Activated CD8-positive, alpha-beta T cell treated with anti-CD3 and anti-CD28 coated beads for 36 hours (primary cell): ENCODE results near the gene SEMA4A. TPM values are rescaled to one million over a fixed set of nuclear protein-coding genes. Genes with fewer than 3 reads are reported as not detected.
"Not testable (repeated sequence)": the region's sequence is repeated elsewhere in the genome, so short reads cannot be mapped to it uniquely, and the experiment has no call there.

Experiments
- ATAC-seq: fragments of 200-7000 bp; cut with Tn5 transposase; one replicate; pipeline ENCODE4 v1.10.0; 2021; ENCODE audit warnings: mild to moderate bottlenecking, moderate library complexity
- CTCF ChIA-PET: fragments of 350-600 bp; sonication (Branson Sonifier 250); formaldehyde crosslinking; loops from one replicate; lab custom pipeline; 2021; ENCODE audit warnings: antibody characterized with exemption; lab: Charles Lee
- POLR2A ChIA-PET: fragments of 350-600 bp; sonication (Branson Sonifier 250); formaldehyde crosslinking; loops from one replicate; lab custom pipeline; 2021; ENCODE audit warnings: antibody characterized with exemption; lab: Charles Lee
- DNase-seq: peaks from one replicate; pipeline ENCODE4 v3.0.0-alpha.2; 2020
- H3K27ac Mint-ChIP-seq: one replicate; pipeline ENCODE4 v1.8.0; 2021; ENCODE audit warnings: mild to moderate bottlenecking, mixed read lengths
- H3K27me3 Mint-ChIP-seq: one replicate; pipeline ENCODE4 v1.8.0; 2021; ENCODE audit warnings: mixed read lengths
- H3K36me3 Mint-ChIP-seq: one replicate; pipeline ENCODE4 v1.8.0; 2021; ENCODE audit warnings: low read depth, mixed read lengths
- H3K4me1 Mint-ChIP-seq: one replicate; pipeline ENCODE4 v1.8.0; 2021; ENCODE audit warnings: low read depth, mixed read lengths
- H3K4me3 Mint-ChIP-seq: one replicate; pipeline ENCODE4 v1.8.0; 2021; ENCODE audit warnings: mild to moderate bottlenecking, moderate library complexity, mixed read lengths
- H3K9me3 Mint-ChIP-seq: one replicate; pipeline ENCODE4 v1.8.0; 2021; ENCODE audit warnings: mixed read lengths
- intact Hi-C: fragments of 100-400 bp; cut with micrococcal nuclease; formaldehyde crosslinking; loops from one replicate; pipeline ENCODE4 v1.10.0; 2022
- total RNA-seq, 2 experiments: library from RNA; stranded (reverse); gene quantifications; one replicate each; pipeline ENCODE4 v1.2.3, GENCODE V29; 2021
- TF ChIP-seq, protein P1 (sequence below): fragments of 200-600 bp; IDR thresholded peaks from one replicate; pipeline ENCODE4 v1.8.0; 2022; ENCODE audit warnings: antibody characterized with exemption, mild to moderate bottlenecking

Gene SEMA4A
- total RNA-seq, 2 experiments from 2014 or later = 23.8 to 24.7 TPM

DNA sequence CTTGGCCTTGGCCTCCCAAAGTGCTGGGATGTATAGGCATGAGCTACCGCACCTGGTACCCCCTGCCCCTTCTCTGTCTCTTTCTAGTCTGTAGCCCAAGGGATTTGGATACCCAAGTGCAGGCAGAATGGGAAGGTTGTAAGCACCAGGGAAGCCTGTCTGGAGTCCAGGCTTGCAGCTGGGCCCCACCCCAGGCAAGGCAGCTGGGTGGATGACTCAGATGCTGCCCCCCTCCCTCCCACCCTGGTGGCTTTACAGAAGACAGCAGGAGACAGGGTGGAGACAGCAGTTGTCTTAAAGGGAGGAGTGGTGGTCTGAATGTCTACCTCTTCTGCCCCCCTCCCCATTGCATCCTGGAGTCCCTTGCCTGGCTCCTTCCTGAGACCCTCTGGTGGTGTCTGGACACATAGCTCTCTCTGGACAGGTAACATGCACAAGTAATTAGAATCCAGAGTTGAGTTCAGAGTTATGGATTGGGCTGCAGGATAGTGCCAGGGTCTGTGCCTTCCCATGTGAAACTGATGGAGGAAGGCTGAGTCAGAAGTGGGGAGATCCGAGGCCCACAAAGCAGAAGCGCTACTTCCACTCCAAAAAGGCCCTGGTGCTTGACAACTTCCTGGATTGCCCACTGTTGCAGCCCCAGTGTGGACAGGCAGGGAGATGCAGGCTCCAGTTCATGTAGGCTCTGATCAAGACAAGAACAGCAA is 33.7 kb upstream of the SEMA4A start:
- POLR2A ChIA-PET = interaction anchor here (0.6 to 10.2 kb wide), 7 partner anchors 9 to 162 kb away, joined by 3 to 94 read pairs (median 4); partner anchors contain the start of gene ARHGEF2
- peaks cover 47% of the 10 kb centered on the region for H3K4me1 Mint-ChIP-seq
- TF ChIP-seq, protein P1, sequence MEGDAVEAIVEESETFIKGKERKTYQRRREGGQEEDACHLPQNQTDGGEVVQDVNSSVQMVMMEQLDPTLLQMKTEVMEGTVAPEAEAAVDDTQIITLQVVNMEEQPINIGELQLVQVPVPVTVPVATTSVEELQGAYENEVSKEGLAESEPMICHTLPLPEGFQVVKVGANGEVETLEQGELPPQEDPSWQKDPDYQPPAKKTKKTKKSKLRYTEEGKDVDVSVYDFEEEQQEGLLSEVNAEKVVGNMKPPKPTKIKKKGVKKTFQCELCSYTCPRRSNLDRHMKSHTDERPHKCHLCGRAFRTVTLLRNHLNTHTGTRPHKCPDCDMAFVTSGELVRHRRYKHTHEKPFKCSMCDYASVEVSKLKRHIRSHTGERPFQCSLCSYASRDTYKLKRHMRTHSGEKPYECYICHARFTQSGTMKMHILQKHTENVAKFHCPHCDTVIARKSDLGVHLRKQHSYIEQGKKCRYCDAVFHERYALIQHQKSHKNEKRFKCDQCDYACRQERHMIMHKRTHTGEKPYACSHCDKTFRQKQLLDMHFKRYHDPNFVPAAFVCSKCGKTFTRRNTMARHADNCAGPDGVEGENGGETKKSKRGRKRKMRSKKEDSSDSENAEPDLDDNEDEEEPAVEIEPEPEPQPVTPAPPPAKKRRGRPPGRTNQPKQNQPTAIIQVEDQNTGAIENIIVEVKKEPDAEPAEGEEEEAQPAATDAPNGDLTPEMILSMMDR = no peak
- peak; percentile 17 for ATAC-seq
- CTCF ChIA-PET = interaction anchor here (1.2 to 14.1 kb wide), 4 partner anchors 9 to 26 kb away, joined by 3 to 164 read pairs (median 54); no protein-coding TSS in a partner anchor
- no peak overlapping the region for H3K4me3 Mint-ChIP-seq
- H3K27me3 Mint-ChIP-seq = peaks cover 1% of the 10 kb centered on the region
- no peak for DNase-seq
- intact Hi-C loops = no loop called here
- no peak overlapping the region for H3K27ac Mint-ChIP-seq
- peaks cover 9% of the 10 kb centered on the region for H3K36me3 Mint-ChIP-seq
- H3K9me3 Mint-ChIP-seq = no peaks in the 10 kb centered on the region

DNA sequence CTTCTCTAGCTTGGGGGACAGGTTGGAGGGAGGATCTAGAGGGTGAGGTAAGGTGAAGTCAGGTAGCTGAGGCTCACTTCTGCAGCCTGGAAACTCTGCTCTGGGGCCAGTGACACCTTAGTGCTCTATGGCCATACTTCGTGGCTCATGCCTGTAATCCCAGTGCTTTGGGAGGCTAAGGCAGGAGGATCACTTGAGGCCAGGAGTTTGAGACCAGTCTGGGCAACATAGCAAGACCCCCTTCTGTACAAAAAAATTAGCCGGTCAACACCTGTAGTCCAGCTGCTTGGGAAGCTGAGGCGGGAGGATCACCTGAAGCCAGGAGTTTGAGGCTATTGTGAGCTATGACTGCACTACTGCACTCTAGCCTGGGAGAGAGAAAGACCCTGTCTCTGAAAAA is 33.1 kb upstream of the SEMA4A start:
- Mint-ChIP-seq H3K4me1 (peaks cover 49% of the 10 kb centered on the region), H3K36me3 (peaks cover 9% of the 10 kb centered on the region), H3K27ac (no peak overlapping the region), H3K9me3 (no peaks in the 10 kb centered on the region), H3K4me3 (no peak overlapping the region), H3K27me3 (peaks cover 1% of the 10 kb centered on the region)
- ChIA-PET POLR2A (interaction anchor here (0.6 to 10.2 kb wide), 6 partner anchors 9 to 142 kb away, joined by 3 to 94 read pairs (median 4); partner anchors contain the start of gene ARHGEF2), CTCF (interaction anchor here (0.8 to 14.1 kb wide), 5 partner anchors 9 to 913 kb away, joined by 3 to 164 read pairs (median 5); no protein-coding TSS in a partner anchor)
- ATAC-seq (no peak), DNase-seq (no peak)
- TF ChIP-seq, protein P1 = no peak
- intact Hi-C loops = no loop called here

DNA sequence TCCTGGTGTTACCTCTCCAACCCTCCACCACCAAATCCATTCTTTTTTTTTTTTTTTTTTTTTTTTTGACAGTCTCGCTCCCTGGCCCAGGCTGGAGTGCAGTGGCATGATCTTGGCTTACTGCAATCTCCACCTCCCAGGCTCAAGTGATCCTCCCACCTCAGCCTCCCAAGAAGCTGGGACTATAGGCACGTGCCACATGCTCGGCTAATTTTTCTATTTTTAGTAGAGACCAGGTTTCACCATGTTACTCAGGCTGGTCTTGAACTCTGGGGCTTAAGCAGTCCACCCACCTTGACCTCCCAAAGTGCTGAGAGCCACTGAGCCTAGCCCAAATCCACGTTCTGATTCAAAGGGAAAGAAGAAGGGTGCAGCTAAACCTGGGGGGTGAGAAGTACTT is 32.4 kb upstream of the SEMA4A start:
- H3K4me3 Mint-ChIP-seq, H3K27me3 Mint-ChIP-seq, DNase-seq, H3K27ac Mint-ChIP-seq, H3K36me3 Mint-ChIP-seq, intact Hi-C loops, H3K9me3 Mint-ChIP-seq, ATAC-seq: not testable (repeated sequence)
- CTCF ChIA-PET = interaction anchor here (0.8 to 14.1 kb wide), 5 partner anchors 8 to 914 kb away, joined by 3 to 164 read pairs (median 5); no protein-coding TSS in a partner anchor
- peaks cover 50% of the 10 kb centered on the region for H3K4me1 Mint-ChIP-seq
- POLR2A ChIA-PET = interaction anchor here (0.9 to 10.2 kb wide), 5 partner anchors 12 to 115 kb away, joined by 3 to 94 read pairs (median 4); no protein-coding TSS in a partner anchor

DNA sequence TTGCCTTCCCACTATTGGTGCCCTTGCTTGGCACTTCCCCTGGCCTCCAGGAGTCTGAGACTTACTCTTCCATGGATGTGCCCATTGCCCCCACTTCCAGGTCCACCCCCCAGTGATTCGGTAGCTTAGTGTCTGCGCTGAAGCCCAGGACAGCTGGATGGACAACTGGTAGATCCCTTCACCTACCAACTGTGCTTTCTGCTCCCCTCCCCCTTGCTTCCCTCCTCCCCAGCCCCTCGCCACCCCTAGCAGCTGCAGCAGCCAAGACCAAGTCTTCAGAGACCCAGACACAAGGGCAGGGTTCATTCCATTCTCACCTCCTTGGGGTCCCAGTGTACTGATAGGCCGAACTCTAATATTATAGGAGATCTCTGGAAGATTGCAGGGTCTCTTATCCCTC is 31.9 kb upstream of the SEMA4A start:
- H3K4me3 Mint-ChIP-seq = no peak overlapping the region
- no peak overlapping the region for H3K27ac Mint-ChIP-seq
- intact Hi-C loops = no loop called here
- ChIA-PET POLR2A (interaction anchor here (1.1 to 1.2 kb wide), 2 partner anchors 12 to 115 kb away, joined by 3 to 4 read pairs; no protein-coding TSS in a partner anchor), CTCF (interaction anchor here (11.1 to 14.1 kb wide), 2 partner anchors 7 to 28 kb away, joined by 103 to 164 read pairs; no protein-coding TSS in a partner anchor)
- H3K27me3 Mint-ChIP-seq = peaks cover 1% of the 10 kb centered on the region
- ATAC-seq (no peak), DNase-seq (no peak)
- TF ChIP-seq, protein P1 = no peak
- no peaks in the 10 kb centered on the region for H3K9me3 Mint-ChIP-seq
- peaks cover 9% of the 10 kb centered on the region for H3K36me3 Mint-ChIP-seq
- H3K4me1 Mint-ChIP-seq = peaks cover 50% of the 10 kb centered on the region

DNA sequence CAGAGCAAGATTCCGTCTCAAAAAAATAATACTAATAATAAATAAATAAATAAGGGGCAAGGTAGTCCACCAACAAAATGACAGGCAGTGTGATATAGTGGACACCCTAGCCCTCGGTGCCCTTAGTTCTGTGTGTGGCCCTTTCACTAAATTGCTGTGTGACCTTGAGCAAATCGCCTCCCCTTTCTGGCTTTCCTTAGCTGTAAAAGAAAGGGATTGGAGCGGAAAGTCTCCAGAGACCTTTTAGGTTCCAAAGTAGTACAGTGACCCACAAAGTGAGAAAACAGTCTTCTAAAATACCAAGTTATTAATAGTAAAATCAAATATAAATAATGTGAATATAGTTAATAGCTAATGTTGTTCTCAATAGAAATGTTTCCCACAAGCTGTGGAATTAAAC is 31.3 kb upstream of the SEMA4A start:
- Mint-ChIP-seq H3K9me3 (no peaks in the 10 kb centered on the region), H3K4me3 (no peak overlapping the region), H3K27ac (no peak overlapping the region), H3K36me3 (peaks cover 9% of the 10 kb centered on the region), H3K4me1 (peaks cover 54% of the 10 kb centered on the region), H3K27me3 (peaks cover 1% of the 10 kb centered on the region)
- no peak for ATAC-seq
- intact Hi-C loops = no loop called here
- TF ChIP-seq, protein P1 = no peak
- POLR2A ChIA-PET = interaction anchor here (0.5 to 1.1 kb wide), 2 partner anchors 48 to 114 kb away, joined by 3 to 5 read pairs; no protein-coding TSS in a partner anchor
- no peak for DNase-seq
- CTCF ChIA-PET = interaction anchor here (14.1 kb wide), 1 partner anchor 29 kb away, joined by 164 read pairs; no protein-coding TSS in a partner anchor
